ENCODE data around the gene MYOM3.

The MYOM3 gene

DNA sequence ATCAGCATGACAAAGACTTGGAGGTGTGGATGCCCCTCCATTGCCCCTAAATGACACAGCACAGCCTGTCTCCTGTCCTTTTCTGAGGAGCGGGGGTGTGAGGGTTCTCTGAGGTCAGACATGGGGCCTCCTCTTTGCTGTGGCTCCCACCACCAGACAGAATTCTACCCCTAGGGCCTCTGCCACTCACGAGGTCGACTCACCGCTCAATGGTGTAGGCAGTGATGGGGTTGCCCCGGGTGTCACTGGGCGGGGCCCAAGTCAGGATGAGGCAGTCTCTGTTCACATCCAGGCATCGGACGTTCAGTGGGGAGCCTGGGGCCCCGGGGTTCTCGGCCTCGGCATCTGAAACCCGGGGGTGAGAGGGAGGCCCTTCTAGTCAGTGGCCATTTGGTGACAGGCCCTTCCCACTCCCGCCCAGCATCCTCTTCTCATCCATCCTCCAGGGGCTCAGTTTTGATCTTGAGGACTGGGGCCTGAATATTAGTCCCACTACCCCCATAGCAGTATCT is 19.9 kb downstream of the MYOM3 start:
- no CpG with 5 or more reads among the region's 13 CpGs for WGBS, 2 donors (ENCODE audit: extremely low coverage in 2 of 2, insufficient read length in 2 of 2, insufficient replicate concordance in 1 of 2)
- H3K27me3 ChIP-seq (ENCODE audit: control insufficient read depth in 3 of 3, insufficient read depth in 3 of 3, low read depth in 1 of 3, low read length in 3 of 3): peaks cover 0 to 9% (median 0%) of the 10 kb centered on the region in 3 experiments
- H2BK120ac ChIP-seq (ENCODE audit: low read depth, low read length): no peak overlapping the region
- H3K79me1 ChIP-seq (ENCODE audit: low read depth, low read length): no peaks in the 10 kb centered on the region
- no peak overlapping the region for H2BK5ac ChIP-seq (ENCODE audit: low read length)
- DNase-seq (ENCODE audit: low spot score): no peak
- no peaks in the 10 kb centered on the region for H3K36me3 ChIP-seq (replicated peaks in 1 of 2; ENCODE audit: control insufficient read depth in 2 of 2, insufficient read depth in 2 of 2, low read length in 2 of 2)
- no peak overlapping the region for H3K4me3 ChIP-seq (ENCODE audit: low read length in 2 of 2)
- H3K14ac ChIP-seq (ENCODE audit: low read length): no peak overlapping the region
- peaks cover 0 to 4% of the 10 kb centered on the region in 2 donors for H3K4me1 ChIP-seq (ENCODE audit: control insufficient read depth in 2 of 2, insufficient read depth in 1 of 2, low read depth in 1 of 2, low read length in 2 of 2)
- no peak overlapping the region for H3K4me2 ChIP-seq (ENCODE audit: insufficient read depth, low read length, poor library complexity, severe bottlenecking)
- no peak overlapping the region for H2AK5ac ChIP-seq (ENCODE audit: low read depth, low read length)
- H3K9me3 ChIP-seq (replicated peaks in 1 of 2; ENCODE audit: control insufficient read depth in 2 of 2, insufficient read depth in 1 of 2, low read depth in 1 of 2, low read length in 2 of 2): no peaks in the 10 kb centered on the region
- no peak overlapping the region for H3K9ac ChIP-seq (ENCODE audit: low read depth, low read length, poor library complexity)
- no peak overlapping the region for H3K27ac ChIP-seq (replicated peaks; ENCODE audit: low read length)
- H3K18ac ChIP-seq (ENCODE audit: low read length): no peak overlapping the region
- H2BK12ac ChIP-seq (ENCODE audit: low read length): no peak overlapping the region
- H3K4ac ChIP-seq (ENCODE audit: low read length): no peak overlapping the region
- no peak overlapping the region for H3K23ac ChIP-seq (ENCODE audit: low read depth, low read length, poor library complexity)
- H4K8ac ChIP-seq (ENCODE audit: low read depth, low read length): no peak overlapping the region
- peak overlapping the region; percentile 6 for H2BK15ac ChIP-seq (ENCODE audit: low read length)
- no peak overlapping the region for H2AFZ ChIP-seq (ENCODE audit: low read length)
- no peak overlapping the region for H4K91ac ChIP-seq (ENCODE audit: low read depth, low read length, poor library complexity)

DNA sequence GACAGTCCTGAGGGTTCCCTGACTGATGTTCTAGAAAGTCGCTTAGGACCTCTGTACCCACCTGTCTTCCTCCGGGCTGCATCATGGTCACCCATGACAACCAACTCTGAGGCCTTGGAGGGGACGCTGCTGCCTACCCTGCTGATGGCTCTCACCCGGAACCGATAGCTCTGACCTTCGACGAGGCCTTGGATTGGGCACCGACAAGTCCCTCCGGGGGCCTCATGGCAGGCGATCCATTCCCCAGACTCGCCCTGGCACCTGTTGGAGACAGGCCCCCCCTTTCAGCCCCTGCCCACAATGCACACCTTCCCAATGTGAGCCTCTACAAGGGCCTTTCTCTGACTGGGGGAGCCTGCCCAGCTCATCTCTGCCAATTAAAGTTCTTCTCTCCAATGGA is 21.2 kb downstream of the MYOM3 start:
- Histone ChIP-seq H2BK15ac (ENCODE audit: low read length) (no peak overlapping the region), H3K4me3 (ENCODE audit: low read length in 2 of 2) (no peak overlapping the region), H3K9ac (ENCODE audit: low read depth, low read length, poor library complexity) (no peak overlapping the region), H4K91ac (ENCODE audit: low read depth, low read length, poor library complexity) (no peak overlapping the region), H3K18ac (ENCODE audit: low read length) (no peak overlapping the region), H2AK5ac (ENCODE audit: low read depth, low read length) (peak overlapping the region; percentile 58), H3K23ac (ENCODE audit: low read depth, low read length, poor library complexity) (no peak overlapping the region), H3K14ac (ENCODE audit: low read length) (no peak overlapping the region), H2BK120ac (ENCODE audit: low read depth, low read length) (no peak overlapping the region), H2BK5ac (ENCODE audit: low read length) (no peak overlapping the region), H3K9me3 (replicated peaks in 1 of 2; ENCODE audit: control insufficient read depth in 2 of 2, insufficient read depth in 1 of 2, low read depth in 1 of 2, low read length in 2 of 2) (no peaks in the 10 kb centered on the region), H2AFZ (ENCODE audit: low read length) (no peak overlapping the region), H2BK12ac (ENCODE audit: low read length) (no peak overlapping the region), H3K27me3 (ENCODE audit: control insufficient read depth in 3 of 3, insufficient read depth in 3 of 3, low read depth in 1 of 3, low read length in 3 of 3) (peaks cover 0 to 14% (median 0%) of the 10 kb centered on the region in 3 experiments), H3K79me1 (ENCODE audit: low read depth, low read length) (no peaks in the 10 kb centered on the region), H3K36me3 (replicated peaks in 1 of 2; ENCODE audit: control insufficient read depth in 2 of 2, insufficient read depth in 2 of 2, low read length in 2 of 2) (no peaks in the 10 kb centered on the region), H3K4me1 (ENCODE audit: control insufficient read depth in 2 of 2, insufficient read depth in 1 of 2, low read depth in 1 of 2, low read length in 2 of 2) (peaks cover 0 to 4% of the 10 kb centered on the region in 2 donors), H4K8ac (ENCODE audit: low read depth, low read length) (no peak overlapping the region), H3K4ac (ENCODE audit: low read length) (no peak overlapping the region), H3K27ac (replicated peaks; ENCODE audit: low read length) (no peak overlapping the region), H3K4me2 (ENCODE audit: insufficient read depth, low read length, poor library complexity, severe bottlenecking) (no peak overlapping the region)
- no CpG with 5 or more reads among the region's 11 CpGs for WGBS, 2 donors (ENCODE audit: extremely low coverage in 2 of 2, insufficient read length in 2 of 2, insufficient replicate concordance in 1 of 2)
- DNase-seq (ENCODE audit: low spot score): no peak

DNA sequence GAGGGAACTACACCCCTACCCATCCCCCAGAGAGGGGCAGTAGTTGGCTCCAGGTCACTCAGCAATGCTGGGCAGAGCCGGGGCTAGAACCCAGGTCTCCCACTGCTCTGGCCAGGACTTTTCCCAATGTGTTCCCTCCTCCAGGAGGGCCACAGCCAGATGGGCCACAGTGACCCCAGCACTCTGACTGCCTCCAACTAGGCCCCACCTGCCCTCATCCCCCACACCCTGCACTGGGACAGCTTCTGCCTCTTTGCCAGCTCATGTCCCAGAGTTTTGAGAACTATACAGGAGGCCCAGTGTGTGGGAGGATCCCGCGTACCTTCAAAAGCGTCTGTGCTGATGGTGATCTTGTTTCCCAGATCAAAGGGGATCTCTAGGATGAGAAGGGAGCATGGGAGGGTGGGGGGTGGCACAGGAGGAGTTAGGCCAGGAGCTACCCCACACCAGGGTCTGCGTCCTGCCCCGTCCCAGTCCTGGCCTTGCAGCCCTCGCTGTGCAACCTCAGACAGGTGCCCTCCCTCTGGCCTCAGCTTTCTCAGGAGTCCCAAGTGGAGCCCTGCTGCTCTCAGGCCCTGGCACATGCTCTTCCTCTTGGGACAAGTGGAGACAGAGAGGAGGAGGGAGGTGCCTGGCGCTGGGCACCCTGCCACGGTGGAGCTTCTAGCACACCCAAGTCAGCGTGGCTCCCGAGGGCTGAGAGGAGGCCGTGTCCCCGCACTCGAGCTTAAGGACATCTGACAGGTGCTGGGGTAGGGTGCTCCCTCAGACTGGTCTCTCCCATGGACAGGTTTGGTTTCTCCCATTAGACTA is 22.0 kb downstream of the MYOM3 start:
- H3K79me1 ChIP-seq (ENCODE audit: low read depth, low read length): no peaks in the 10 kb centered on the region
- peak overlapping the region; percentile 42 for H3K14ac ChIP-seq (ENCODE audit: low read length)
- H3K4me1 ChIP-seq (ENCODE audit: control insufficient read depth in 2 of 2, insufficient read depth in 1 of 2, low read depth in 1 of 2, low read length in 2 of 2): peaks cover 0 to 4% of the 10 kb centered on the region in 2 donors
- H3K36me3 ChIP-seq (replicated peaks in 1 of 2; ENCODE audit: control insufficient read depth in 2 of 2, insufficient read depth in 2 of 2, low read length in 2 of 2): no peaks in the 10 kb centered on the region
- no peak overlapping the region for H3K4me3 ChIP-seq (ENCODE audit: low read length in 2 of 2)
- DNase-seq (ENCODE audit: low spot score): no peak
- H3K23ac ChIP-seq (ENCODE audit: low read depth, low read length, poor library complexity): peak overlapping the region; percentile 39
- H3K4me2 ChIP-seq (ENCODE audit: insufficient read depth, low read length, poor library complexity, severe bottlenecking): no peak overlapping the region
- H2BK120ac ChIP-seq (ENCODE audit: low read depth, low read length): peak overlapping the region; percentile 32
- H3K27me3 ChIP-seq (ENCODE audit: control insufficient read depth in 3 of 3, insufficient read depth in 3 of 3, low read depth in 1 of 3, low read length in 3 of 3): peaks cover 0 to 14% (median 0%) of the 10 kb centered on the region in 3 experiments
- no peak overlapping the region for H4K8ac ChIP-seq (ENCODE audit: low read depth, low read length)
- no peak overlapping the region for H2BK12ac ChIP-seq (ENCODE audit: low read length)
- peak overlapping the region; percentile 28 for H4K91ac ChIP-seq (ENCODE audit: low read depth, low read length, poor library complexity)
- no peak overlapping the region for H3K4ac ChIP-seq (ENCODE audit: low read length)
- H2AK5ac ChIP-seq (ENCODE audit: low read depth, low read length): peak overlapping the region; percentile 50
- no peaks in the 10 kb centered on the region for H3K9me3 ChIP-seq (replicated peaks in 1 of 2; ENCODE audit: control insufficient read depth in 2 of 2, insufficient read depth in 1 of 2, low read depth in 1 of 2, low read length in 2 of 2)
- peak overlapping the region; percentile 33 for H2BK15ac ChIP-seq (ENCODE audit: low read length)
- peak overlapping the region; percentile 75 for H3K18ac ChIP-seq (ENCODE audit: low read length)
- WGBS, 2 donors (ENCODE audit: extremely low coverage in 2 of 2, insufficient read length in 2 of 2, insufficient replicate concordance in 1 of 2): no CpG with 5 or more reads among the region's 14 CpGs
- no peak overlapping the region for H2AFZ ChIP-seq (ENCODE audit: low read length)
- no peak overlapping the region for H3K27ac ChIP-seq (replicated peaks; ENCODE audit: low read length)
- no peak overlapping the region for H2BK5ac ChIP-seq (ENCODE audit: low read length)
- peak overlapping the region; percentile 1 for H3K9ac ChIP-seq (ENCODE audit: low read depth, low read length, poor library complexity)

DNA sequence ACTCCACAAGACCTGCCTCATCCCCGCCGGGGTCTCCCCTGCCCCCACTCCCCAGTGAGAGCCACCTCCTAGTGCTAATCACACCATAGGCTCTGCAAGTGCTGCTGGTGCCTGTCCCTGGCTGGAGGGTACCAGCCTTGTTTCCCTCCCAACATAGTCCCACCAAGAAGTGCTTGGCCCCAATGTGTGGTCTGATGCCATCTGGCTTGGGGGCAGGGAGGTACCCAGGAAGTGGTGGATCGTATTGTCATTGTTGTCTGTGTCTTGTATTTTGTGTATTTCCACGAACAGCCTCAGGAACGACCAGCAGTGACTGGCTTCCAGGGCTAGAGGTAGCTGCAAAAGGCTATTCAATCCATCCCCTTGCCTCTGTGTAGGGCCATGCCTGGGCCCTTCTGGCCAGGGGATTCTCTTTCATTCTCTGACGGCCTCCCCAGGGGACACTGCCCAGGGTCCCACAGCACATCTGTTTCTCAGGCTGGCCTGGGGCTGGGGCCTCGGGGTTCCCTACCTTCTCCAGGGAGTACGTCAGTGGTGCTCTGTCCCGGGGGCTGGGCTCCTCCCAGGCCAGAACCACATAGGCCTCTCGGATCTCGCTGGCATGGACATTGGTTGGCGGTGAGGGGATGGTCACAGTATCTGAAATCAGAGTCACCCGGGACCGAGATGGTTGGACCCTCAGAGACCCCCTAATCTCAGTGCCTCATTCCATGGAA is 22.8 kb downstream of the MYOM3 start:
- no CpG with 5 or more reads among the region's 14 CpGs for WGBS, 2 donors (ENCODE audit: extremely low coverage in 2 of 2, insufficient read length in 2 of 2, insufficient replicate concordance in 1 of 2)
- H3K18ac ChIP-seq (ENCODE audit: low read length): peak overlapping the region; percentile 64
- no peaks in the 10 kb centered on the region for H3K9me3 ChIP-seq (replicated peaks in 1 of 2; ENCODE audit: control insufficient read depth in 2 of 2, insufficient read depth in 1 of 2, low read depth in 1 of 2, low read length in 2 of 2)
- H2AFZ ChIP-seq (ENCODE audit: low read length): no peak overlapping the region
- H2AK5ac ChIP-seq (ENCODE audit: low read depth, low read length): peak overlapping the region; percentile 88
- H3K4ac ChIP-seq (ENCODE audit: low read length): no peak overlapping the region
- peaks cover 0 to 4% of the 10 kb centered on the region in 2 donors for H3K4me1 ChIP-seq (ENCODE audit: control insufficient read depth in 2 of 2, insufficient read depth in 1 of 2, low read depth in 1 of 2, low read length in 2 of 2)
- no peak overlapping the region for H2BK5ac ChIP-seq (ENCODE audit: low read length)
- no peak overlapping the region for H3K4me2 ChIP-seq (ENCODE audit: insufficient read depth, low read length, poor library complexity, severe bottlenecking)
- no peak for DNase-seq (ENCODE audit: low spot score)
- H3K23ac ChIP-seq (ENCODE audit: low read depth, low read length, poor library complexity): no peak overlapping the region
- no peak overlapping the region for H2BK12ac ChIP-seq (ENCODE audit: low read length)
- no peak overlapping the region for H3K4me3 ChIP-seq (ENCODE audit: low read length in 2 of 2)
- no peak overlapping the region for H3K27ac ChIP-seq (replicated peaks; ENCODE audit: low read length)
- no peaks in the 10 kb centered on the region for H3K79me1 ChIP-seq (ENCODE audit: low read depth, low read length)
- no peak overlapping the region for H4K8ac ChIP-seq (ENCODE audit: low read depth, low read length)
- H4K91ac ChIP-seq (ENCODE audit: low read depth, low read length, poor library complexity): peak overlapping the region; percentile 28
- no peak overlapping the region for H3K14ac ChIP-seq (ENCODE audit: low read length)
- no peaks in the 10 kb centered on the region for H3K36me3 ChIP-seq (replicated peaks in 1 of 2; ENCODE audit: control insufficient read depth in 2 of 2, insufficient read depth in 2 of 2, low read length in 2 of 2)
- peak overlapping the region; percentile 23 for H2BK15ac ChIP-seq (ENCODE audit: low read length)
- H3K27me3 ChIP-seq (ENCODE audit: control insufficient read depth in 3 of 3, insufficient read depth in 3 of 3, low read depth in 1 of 3, low read length in 3 of 3): peaks cover 0 to 14% (median 0%) of the 10 kb centered on the region in 3 experiments
- no peak overlapping the region for H2BK120ac ChIP-seq (ENCODE audit: low read depth, low read length)
- peak overlapping the region; percentile 12 for H3K9ac ChIP-seq (ENCODE audit: low read depth, low read length, poor library complexity)

Data from neuronal stem cell (in vitro differentiated cells).